ENCODE data around the gene GJA9.

DNA sequence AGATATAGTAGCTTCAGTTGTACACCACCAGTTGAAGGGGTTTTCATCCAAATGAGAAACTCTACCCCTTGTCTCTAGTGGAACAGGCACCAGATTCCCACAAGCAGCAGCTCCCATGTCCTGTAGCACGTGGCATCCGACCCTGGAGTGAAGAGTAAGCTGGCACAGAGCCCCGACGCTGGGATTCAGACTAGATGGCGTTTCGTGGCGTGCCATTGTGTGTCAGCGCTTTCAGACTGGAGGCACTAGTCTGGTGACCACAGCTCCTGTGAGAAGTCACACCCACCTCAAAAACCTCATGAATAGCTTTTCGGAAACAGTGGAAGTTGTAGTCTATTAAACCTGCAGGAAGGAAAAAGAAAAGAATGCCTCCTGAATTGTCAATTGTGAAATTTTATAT lies 42.0 kb downstream of the GJA9 start:
- no peak for TF ChIP-seq EZH2phosphoT487 (IDR thresholded peaks at IDR 0.05)
- TF ChIP-seq EZH2 (IDR thresholded peaks at IDR 0.05), result no peak
